ENCODE data around the gene CFAP74. TPM values are rescaled to one million over a fixed set of nuclear protein-coding genes. Genes with fewer than 3 reads are reported as not detected.
A peak's percentile ranks its signal among the peaks of the same experiment; 100 is the strongest.

The CFAP74 gene
- total RNA-seq, 1 experiment from 2014 or later: not detected

- H3K9me2 ChIP-seq (replicated peaks; ENCODE audit: low read length): no peaks in the 10 kb centered on the region
- H3K4me3 ChIP-seq (ENCODE audit: low read length): no peak overlapping the region
- ChIA-PET CTCF (interaction anchor here (1.3 kb wide), 1 partner anchor 10 kb away, joined by 5 read pairs; no protein-coding TSS in a partner anchor), POLR2A (ENCODE audit: unreplicated experiment) (no interaction called here)
- peaks cover 26% of the 10 kb centered on the region for H3K4me1 ChIP-seq (ENCODE audit: insufficient read depth, low read length)
- TF ChIP-seq EZH2 (IDR thresholded peaks at IDR 0.05; ENCODE audit: low read length, unreplicated experiment): no peak
- TF ChIP-seq, protein P1, sequence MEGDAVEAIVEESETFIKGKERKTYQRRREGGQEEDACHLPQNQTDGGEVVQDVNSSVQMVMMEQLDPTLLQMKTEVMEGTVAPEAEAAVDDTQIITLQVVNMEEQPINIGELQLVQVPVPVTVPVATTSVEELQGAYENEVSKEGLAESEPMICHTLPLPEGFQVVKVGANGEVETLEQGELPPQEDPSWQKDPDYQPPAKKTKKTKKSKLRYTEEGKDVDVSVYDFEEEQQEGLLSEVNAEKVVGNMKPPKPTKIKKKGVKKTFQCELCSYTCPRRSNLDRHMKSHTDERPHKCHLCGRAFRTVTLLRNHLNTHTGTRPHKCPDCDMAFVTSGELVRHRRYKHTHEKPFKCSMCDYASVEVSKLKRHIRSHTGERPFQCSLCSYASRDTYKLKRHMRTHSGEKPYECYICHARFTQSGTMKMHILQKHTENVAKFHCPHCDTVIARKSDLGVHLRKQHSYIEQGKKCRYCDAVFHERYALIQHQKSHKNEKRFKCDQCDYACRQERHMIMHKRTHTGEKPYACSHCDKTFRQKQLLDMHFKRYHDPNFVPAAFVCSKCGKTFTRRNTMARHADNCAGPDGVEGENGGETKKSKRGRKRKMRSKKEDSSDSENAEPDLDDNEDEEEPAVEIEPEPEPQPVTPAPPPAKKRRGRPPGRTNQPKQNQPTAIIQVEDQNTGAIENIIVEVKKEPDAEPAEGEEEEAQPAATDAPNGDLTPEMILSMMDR (conservative IDR thresholded peaks at IDR 0.05; ENCODE audit: low read depth, low read length): no peak
- TF ChIP-seq EZH2phosphoT487 (IDR thresholded peaks at IDR 0.05; ENCODE audit: borderline replicate concordance, low read length): no peak
- no peaks in the 10 kb centered on the region for H3K9me3 ChIP-seq (ENCODE audit: low read length)
- intact Hi-C loops (cut with micrococcal nuclease): no loop called here
- ATAC-seq: no peak
- DNase-seq: no peak
- no TSS peak for BruUV-seq (replicated peaks)
- H3F3A ChIP-seq (ENCODE audit: low read length, unreplicated experiment): no peaks in the 10 kb centered on the region
- H3K4me2 ChIP-seq (ENCODE audit: low read length): no peak overlapping the region
- no peak overlapping the region for H3K27ac ChIP-seq (ENCODE audit: low read length)
- no peak overlapping the region for H2AFZ ChIP-seq (ENCODE audit: low read length)
- H3K27me3 ChIP-seq (ENCODE audit: low read length): no peaks in the 10 kb centered on the region
- H4K20me1 ChIP-seq (ENCODE audit: low read length): no peaks in the 10 kb centered on the region
- H3K79me2 ChIP-seq (ENCODE audit: low read length): peaks cover 13% of the 10 kb centered on the region
- no peak overlapping the region for H3K9ac ChIP-seq (ENCODE audit: low read length)
- H3K36me3 ChIP-seq (ENCODE audit: low read depth, low read length): no peaks in the 10 kb centered on the region
These were observed 107.9 kb downstream of the CFAP74 start for GRCh38 chr1:1895456-1896336.

GRCh38 chr1:1895060-1895418, 108.5 kb downstream of the CFAP74 start:
- Histone ChIP-seq H3K27me3 (ENCODE audit: low read length) (no peaks in the 10 kb centered on the region), H2AFZ (ENCODE audit: low read length) (peak overlapping the region; percentile 21; the same call in 1 of the 2 replicates), H3K9me2 (replicated peaks; ENCODE audit: low read length) (no peaks in the 10 kb centered on the region), H3F3A (ENCODE audit: low read length, unreplicated experiment) (no peaks in the 10 kb centered on the region), H3K36me3 (ENCODE audit: low read depth, low read length) (no peaks in the 10 kb centered on the region), H3K27ac (ENCODE audit: low read length) (no peak overlapping the region), H3K79me2 (ENCODE audit: low read length) (peaks cover 15% of the 10 kb centered on the region), H3K4me2 (ENCODE audit: low read length) (peak overlapping the region; percentile 44; the same call in 1 of the 2 replicates), H3K4me1 (ENCODE audit: insufficient read depth, low read length) (peaks cover 26% of the 10 kb centered on the region), H3K9me3 (ENCODE audit: low read length) (no peaks in the 10 kb centered on the region), H4K20me1 (ENCODE audit: low read length) (no peaks in the 10 kb centered on the region), H3K4me3 (ENCODE audit: low read length) (no peak overlapping the region), H3K9ac (ENCODE audit: low read length) (no peak overlapping the region)
- intact Hi-C loops (cut with micrococcal nuclease): no loop called here
- POLR2A ChIA-PET (ENCODE audit: unreplicated experiment): interaction anchor here (0.6 kb wide), 1 partner anchor 20 kb away, joined by 11 read pairs; no protein-coding TSS in a partner anchor
- CTCF ChIA-PET: interaction anchor here (1.3 kb wide), 1 partner anchor 11 kb away, joined by 5 read pairs; no protein-coding TSS in a partner anchor
- TF ChIP-seq, protein P1 (conservative IDR thresholded peaks at IDR 0.05; ENCODE audit: low read depth, low read length): no peak
- TF ChIP-seq EZH2phosphoT487 (IDR thresholded peaks at IDR 0.05; ENCODE audit: borderline replicate concordance, low read length) (no peak), EZH2 (IDR thresholded peaks at IDR 0.05; ENCODE audit: low read length, unreplicated experiment) (no peak)
- DNase-seq: no peak
- ATAC-seq: no peak
- BruUV-seq (replicated peaks): no TSS peak

Data from PC-3 (cell line).